Measurements from ENCODE around the gene TEX55.
"Not testable (repeated sequence)": the region's sequence is repeated elsewhere in the genome, so short reads cannot be mapped to it uniquely, and the experiment has no call there.

Gene TEX55

GRCh38 chr3:119161240-119161639 is 15.3 kb downstream of the TEX55 start:
- DNase-seq: no peak

- not testable (repeated sequence) for DNase-seq
These were observed 18.8 kb downstream of the TEX55 start for GRCh38 chr3:119164745-119165144.

GRCh38 chr3:119170821-119171220 is 24.9 kb downstream of the TEX55 start:
- no peak for DNase-seq

GRCh38 chr3:119173325-119173724 is 27.4 kb downstream of the TEX55 start, which contains the start of gene UPK1B:
UPK1B (plus strand) TSS chr3:119173598; CDS start chr3:119186742, 13,144 bp downstream.
- no peak for DNase-seq

- DNase-seq: no peak
These were observed 30.1 kb downstream of the TEX55 start for GRCh38 chr3:119175872-119176756.

GRCh38 chr3:119176778-119177177 is 30.8 kb downstream of the TEX55 start:
- no peak for DNase-seq

- no peak for DNase-seq
These were observed 31.4 kb downstream of the TEX55 start for GRCh38 chr3:119177321-119177720.

GRCh38 chr3:119181765-119182164 is 35.8 kb downstream of the TEX55 start:
- DNase-seq: no peak

GRCh38 chr3:119184111-119184510 is 38.1 kb downstream of the TEX55 start:
- no peak for DNase-seq

GRCh38 chr3:119184796-119185570 is 39.0 kb downstream of the TEX55 start:
- DNase-seq: no peak

GRCh38 chr3:119187266-119187665 is 41.3 kb downstream of the TEX55 start:
- DNase-seq: no peak

GRCh38 chr3:119191800-119192199 is 45.8 kb downstream of the TEX55 start:
- no peak for DNase-seq

GRCh38 chr3:119194237-119195150 is 48.5 kb downstream of the TEX55 start:
- no peak for DNase-seq

- no peak for DNase-seq
These were observed 49.1 kb downstream of the TEX55 start for GRCh38 chr3:119195151-119195476.

GRCh38 chr3:119195911-119196310 is 49.9 kb downstream of the TEX55 start:
- DNase-seq: no peak
